G401.6 (cell line): ENCODE results near the gene INAFM2.

Experiments
- FAIRE-seq: peaks from 2 replicates; lab custom pipeline; 2012; peaks lifted over from hg19 to GRCh38; lab: Jason Lieb, UNC

The INAFM2 gene

DNA sequence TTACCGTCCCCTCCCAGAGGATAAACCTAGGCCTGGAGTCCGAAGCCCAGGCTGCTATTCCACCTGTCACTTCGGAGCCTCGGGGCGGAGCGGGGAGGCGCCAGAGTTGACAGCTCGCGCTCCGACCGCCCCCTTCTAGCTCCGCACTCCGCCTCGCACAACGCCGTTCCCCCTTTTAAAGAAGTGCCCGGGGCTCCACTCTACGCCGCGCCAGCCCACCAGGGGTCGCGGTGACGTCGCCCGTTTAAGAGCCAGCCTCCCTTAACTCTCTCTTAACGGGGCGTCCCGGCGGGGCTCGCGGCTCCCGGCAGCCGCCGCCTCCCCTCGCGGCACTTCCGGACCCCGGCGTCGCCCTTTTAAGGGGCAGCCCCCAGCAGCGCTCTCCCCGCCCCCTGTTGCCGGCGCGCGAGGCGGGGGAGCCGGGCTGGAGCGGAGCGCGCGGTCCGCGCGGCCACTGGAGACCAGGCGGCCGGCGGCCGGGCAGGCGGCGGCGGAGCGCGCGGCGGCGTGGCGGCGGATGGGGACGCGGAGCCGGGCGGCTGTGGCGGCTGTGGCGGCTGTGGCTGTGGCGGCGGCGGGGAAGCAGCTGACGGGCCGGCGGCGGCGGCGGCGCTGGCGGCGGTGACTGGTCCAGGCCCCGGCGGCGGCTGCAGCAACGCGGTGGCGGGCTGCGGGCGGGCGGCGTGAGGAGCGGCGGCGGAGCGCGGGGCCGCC, at the start of gene INAFM2:
INAFM2 (plus strand) TSS at position 454 of the 714 bp plus-strand sequence. CDS start 364 bp downstream, outside the sequence.
- peak; percentile 96 for FAIRE-seq

DNA sequence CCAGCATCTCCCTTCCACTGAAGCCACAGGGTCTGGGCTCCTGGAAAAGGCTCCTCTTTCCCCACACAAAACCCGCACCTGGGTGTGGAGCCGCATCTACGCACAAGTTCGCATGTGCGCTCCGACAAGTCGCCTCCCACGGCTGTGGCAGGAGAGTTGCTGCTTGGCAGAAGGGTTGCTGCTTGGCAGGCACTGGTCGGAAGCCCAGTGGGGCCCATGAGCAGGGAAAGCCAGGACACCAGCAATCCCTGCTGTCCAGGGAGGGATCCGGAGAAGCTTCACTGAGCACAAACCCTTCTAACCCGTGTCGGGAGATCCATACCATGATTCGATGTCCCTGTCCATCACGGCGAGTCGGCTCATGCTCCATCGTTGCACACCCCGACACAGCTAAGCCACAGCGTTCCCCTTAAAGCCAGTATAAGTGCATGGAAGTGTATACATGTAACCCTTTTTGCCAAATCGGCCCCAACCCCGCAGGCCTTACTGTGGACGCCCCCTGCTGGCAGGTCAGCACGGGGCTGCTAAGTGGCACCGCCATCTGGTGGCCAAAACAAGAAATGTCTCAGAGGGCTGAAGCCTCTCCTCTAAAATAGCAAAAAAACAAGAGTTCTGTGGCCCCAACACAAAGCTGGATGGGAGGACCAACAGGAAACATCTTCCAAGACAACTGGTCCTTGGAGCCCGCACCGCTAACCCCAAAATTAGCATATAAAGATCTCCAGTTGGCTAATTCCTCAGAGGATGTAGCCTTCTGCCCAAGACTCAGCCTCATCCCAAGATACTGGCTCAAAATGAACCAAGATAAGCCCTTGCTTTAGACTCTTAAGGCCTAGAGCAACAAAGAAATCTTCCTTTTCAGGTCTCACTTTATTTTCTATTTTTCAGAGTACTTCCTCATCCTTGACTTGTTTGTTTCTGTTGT, 48.9 kb upstream of the INAFM2 start:
- FAIRE-seq, result peak; percentile 92

- no peak for FAIRE-seq
Measured at GRCh38 chr15:40275523-40275922, 48.0 kb upstream of the INAFM2 start.

- FAIRE-seq, result no peak
Measured at GRCh38 chr15:40275954-40276353, 47.5 kb upstream of the INAFM2 start.

DNA sequence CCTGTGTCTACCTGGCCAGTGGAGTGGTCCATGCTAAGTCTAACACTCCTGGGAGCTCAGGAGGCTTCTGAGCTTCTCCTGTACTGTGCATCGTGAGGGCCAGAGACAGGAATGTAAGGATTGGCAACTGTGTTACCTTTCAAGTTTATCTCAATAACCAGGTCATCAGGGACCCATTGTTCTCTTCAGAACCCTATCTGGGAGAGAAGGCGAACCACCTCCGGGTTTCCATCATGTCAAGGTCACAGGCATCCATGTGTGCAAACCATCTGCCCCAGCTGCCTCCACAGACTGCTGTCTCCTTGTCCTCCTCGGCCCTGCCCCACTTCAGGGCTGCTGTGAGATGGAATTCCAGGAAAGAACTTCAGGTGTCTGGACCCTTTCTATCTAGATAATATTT, 46.6 kb upstream of the INAFM2 start:
- no peak for FAIRE-seq

DNA sequence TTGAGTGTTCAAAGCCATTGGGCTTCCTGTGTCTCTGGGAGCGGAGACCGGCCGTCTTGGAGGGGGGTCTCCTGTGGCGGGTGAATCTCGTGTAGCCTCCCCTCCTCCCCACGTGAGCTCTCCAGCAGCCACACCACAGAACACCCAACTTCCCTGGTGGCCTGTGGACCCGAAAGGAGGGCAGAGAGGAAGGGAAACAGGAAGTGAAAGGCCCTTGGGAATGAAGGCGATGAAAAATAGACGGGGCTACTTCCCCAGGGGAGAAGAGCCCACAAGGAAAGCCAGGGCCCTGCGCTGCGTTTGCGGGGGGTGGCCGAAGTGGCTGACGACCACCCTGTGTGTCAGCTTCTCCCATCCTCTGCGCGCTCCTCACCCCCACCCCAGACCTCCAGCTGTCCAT, 46.0 kb upstream of the INAFM2 start:
- no peak for FAIRE-seq

DNA sequence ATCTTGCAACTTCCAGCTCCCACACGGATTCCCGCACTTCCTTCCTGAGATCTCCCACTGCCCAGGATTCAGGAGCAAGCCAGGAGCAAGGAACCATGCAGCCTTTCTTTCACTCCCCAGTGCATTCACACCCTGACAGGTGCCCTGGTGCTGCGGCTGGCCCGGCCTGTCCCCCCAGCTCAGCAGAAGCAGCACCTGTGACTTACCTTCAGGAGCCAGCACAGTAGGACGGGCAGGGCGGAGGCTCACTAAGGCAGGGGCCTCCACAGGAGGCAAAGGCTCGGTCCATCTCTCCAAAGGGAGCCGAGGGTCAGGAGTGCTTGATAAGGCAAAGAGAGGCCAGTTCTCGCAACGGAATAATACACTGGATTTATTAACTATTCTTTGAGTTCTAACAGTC, 45.5 kb upstream of the INAFM2 start:
- no peak for FAIRE-seq

DNA sequence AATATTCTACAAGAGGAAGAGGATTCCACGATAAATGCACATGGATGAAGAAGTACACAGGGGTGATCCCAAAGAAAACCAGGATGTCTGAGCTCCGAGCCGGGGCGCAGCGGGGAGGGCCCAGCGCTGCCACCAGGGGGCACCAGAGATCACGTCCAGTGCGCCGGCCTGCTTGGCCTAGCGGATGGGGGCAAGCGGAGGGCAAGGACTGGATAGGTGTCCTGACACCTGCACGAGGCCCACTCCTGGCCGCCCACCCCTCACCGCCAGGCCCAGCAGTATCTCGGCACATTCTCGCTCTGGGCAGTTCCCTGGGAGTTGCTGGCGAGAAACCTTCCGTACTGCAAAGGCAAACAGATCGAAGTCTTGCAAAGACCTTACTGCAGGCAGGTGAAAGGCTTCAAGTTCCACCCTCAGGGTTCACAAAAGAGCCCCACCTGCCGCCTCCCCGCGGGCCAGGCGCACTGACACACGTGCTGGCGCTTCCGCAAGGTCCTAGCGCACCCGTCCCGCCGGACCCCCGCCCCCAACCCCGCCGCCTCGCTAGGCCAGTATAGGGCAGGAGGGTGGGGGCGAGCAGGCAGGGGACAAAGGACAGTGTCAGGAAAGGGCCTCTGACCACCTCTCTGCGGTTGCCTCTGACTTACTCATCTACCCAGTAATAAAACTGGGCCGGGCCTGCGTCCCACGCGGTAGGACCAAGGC, 43.9 kb upstream of the INAFM2 start:
- peak; percentile 83 for FAIRE-seq

- FAIRE-seq, result no peak
Measured at GRCh38 chr15:40280260-40281056, 43.0 kb upstream of the INAFM2 start.

DNA sequence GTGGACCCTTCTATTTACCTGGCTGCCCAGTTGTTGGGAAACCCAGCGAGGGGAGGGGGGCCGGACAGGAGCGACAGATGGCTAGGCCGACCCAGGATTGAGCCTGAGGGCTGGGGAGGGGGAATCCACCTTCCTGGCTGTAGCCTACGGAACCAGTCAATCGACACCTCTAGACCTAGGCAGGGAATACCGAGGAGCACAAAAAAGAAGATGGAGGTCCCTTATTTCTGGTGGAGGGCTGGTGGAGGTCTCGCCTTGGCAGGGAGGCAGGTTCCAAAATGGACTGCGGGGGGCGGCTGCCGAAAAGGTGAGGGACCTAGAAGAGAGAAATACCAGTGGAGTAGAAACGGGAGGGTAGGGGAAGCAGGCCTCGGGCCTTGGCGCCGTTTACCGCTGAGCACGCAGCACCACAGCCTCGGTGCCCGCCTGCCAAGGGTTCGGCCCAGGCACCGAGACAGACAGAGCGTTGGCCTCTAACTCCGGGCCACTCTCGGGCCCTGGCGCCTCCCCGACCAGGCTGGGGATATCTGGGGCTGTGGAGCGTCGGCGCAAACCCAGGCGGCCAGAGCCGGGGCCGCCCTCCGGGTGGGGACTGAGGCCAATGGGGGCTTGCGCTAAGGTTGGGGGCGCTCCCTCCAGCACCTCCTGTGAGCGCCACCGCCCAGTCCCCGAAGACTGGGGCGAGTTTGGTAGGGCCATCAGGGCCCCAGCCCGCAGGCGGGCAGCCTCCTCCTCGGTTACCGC, 42.3 kb upstream of the INAFM2 start:
- FAIRE-seq, result no peak

DNA sequence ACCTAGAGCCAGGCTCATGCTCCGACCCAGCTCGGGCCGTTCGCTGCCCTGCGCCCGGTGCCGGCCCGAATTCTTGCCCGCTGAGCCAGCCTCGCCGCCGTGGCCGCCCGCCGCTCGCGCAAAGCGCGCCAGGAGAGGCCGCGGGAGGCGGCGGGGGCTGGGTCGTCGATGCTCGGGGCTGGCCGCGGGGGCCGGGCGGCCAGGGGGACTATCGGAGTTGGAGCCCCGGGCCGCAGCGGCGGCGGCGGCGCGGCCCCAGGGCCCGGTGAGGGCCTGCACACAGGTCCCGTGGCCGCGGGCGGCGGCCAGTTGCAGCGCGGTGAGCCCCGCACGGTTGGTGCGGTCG, 41.7 kb upstream of the INAFM2 start:
- FAIRE-seq, result no peak

DNA sequence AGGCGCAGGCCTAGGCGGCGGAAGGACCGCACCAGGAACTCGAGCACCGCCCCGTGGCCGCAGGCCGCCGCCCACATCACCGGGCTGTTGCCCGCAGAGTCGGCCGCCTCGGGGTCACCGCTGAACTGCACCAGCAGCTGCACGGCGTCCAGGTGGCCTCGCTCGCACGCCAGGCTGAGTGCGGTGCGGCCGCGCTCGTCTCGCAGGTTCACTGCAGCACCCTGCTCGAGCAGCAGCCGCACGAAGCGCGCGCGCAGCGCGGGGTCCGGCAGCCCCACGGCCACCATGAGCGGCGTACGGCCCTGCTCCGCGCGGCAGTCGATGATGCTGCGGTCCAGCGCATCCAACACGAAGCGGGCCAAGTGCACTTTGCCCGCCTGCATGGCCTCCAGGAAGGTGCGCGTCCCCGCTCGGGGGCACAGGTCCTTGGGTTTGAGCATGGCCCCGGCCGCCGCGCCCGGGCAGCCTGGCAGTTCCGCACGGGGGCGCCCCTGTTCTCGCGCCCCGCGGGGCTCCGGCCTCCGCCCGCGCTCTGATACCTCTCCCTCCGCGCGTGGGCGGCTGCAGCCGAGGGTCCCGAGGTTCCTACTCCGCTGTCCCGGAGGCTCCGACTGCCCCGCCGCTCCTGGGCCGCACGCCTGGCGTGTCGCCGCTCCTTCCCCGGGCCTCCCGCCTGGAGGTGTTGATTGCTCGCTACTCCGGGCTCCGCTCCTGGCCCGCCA, 41.2 kb upstream of the INAFM2 start:
- no peak for FAIRE-seq

DNA sequence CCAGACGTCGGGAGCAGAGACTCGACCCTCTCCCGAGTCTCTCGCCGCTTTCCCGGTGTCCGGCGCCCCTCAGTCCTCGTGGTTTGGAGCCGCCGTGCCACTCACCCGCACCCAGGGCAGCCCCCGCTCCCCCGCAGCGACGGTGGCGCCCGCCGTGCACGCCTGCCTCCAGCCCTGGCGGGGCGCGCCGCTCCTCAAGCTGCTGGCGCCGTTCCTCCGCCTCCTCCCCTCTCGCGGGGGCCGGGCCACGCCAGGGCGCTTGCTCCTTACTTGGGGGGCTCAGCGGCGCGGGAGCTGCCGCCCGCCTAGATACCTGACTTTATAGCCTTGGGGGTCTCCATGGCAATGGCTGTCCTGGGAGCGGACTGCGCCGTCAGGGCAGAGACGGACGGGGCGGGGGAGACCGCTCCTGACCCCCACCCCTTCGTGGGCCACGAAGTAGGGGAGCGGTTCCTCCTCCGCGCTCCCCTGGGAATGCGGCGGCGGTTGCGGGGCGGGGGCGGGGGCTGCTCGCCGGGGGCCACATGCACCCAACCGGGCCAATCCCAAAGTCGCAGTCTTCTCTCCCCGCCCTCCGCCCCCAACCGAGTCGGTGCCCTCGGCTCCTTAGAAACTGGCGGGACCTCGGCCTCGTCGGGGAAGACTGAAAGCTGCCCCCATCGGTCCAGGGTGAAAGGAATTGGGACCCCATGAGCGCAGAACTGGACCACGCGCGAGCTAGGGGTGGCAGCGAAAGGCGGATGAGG, 40.5 kb upstream of the INAFM2 start, which contains the start of gene ANKRD63:
ANKRD63 (minus strand) TSS at position 196 of the 746 bp plus-strand sequence. CDS start 478 bp downstream, outside the sequence.
- no peak for FAIRE-seq

- no peak for FAIRE-seq
Measured at GRCh38 chr15:40283615-40284300, 39.7 kb upstream of the INAFM2 start.

DNA sequence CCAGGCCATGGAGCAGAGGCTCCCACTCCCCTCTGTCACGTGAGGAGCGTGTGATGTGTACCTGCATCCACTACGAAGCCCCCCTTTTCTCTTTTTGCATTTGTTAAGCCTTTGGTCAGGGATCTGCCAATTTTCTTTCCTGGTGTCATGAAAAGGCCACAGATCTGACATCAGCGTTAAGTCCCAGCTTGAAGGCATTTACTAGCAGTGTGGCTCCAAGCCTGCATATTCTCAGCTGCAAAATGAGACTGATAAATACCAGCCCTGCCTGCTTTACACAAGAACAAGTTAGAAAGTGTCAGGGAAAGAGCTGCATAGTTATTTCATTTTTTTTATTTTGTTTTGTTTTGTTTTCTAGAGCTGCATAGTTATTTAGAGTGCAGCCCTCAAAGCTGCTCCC, 38.3 kb upstream of the INAFM2 start:
- FAIRE-seq, result peak; percentile 8

DNA sequence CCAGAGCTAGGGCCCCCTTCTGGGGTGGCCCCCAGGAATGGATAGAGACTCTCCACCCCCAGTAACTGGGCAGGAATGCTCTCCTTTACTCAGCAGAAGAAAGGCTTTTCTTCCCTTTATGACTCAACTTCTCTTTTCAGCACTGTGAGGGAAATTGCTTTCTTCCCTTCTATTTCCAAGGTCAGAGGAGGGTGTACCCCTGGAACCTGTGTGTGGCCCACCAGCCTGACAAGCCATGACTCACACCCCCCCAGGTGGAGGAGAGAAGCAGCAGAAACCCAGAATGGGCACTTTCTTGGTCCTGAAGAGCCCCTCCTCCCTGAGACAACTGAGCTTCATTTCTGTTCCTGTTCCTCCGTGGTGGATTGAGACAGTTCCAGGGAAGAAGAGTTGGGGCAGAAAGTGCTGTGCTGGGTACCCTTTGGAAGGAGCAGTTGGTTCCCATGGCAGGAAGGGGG, 37.9 kb upstream of the INAFM2 start:
- no peak for FAIRE-seq

GRCh38 chr15:40286061-40286532, 37.4 kb upstream of the INAFM2 start:
- FAIRE-seq, result no peak

DNA sequence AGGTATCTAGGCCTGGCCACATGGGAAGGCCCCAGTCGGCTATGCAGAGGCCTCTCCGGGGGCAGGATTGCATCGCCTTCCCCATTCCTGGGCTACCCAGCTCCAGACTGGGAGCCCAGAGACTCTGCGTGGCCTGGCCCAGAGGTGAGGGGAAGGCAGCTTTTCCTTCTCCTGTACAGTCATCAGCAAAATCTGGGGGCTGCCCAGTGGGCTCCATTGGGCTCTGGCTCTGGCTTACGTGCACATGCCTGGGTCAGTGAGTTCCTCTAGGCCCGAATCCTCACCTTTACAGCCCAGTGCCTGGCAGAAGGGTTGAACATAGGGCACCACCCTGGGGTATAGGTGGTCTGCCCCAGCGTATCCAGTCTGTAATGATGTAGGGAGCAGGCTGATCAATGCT, 36.7 kb upstream of the INAFM2 start:
- no peak for FAIRE-seq

- no peak for FAIRE-seq
Measured at GRCh38 chr15:40287505-40287904, 36.0 kb upstream of the INAFM2 start.
